ENCODE data around the gene PPP3R2.
"Not testable (repeated sequence)": the region's sequence is repeated elsewhere in the genome, so short reads cannot be mapped to it uniquely, and the experiment has no call there.

Gene PPP3R2

GRCh38 chr9:101579711-101580545 lies 14.8 kb downstream of the PPP3R2 start:
- no peaks in the 10 kb centered on the region for H3K27me3 ChIP-seq (ENCODE audit: insufficient read depth, low read length)
- H3K4me1 ChIP-seq (ENCODE audit: insufficient read depth, low read length): peaks cover 25% of the 10 kb centered on the region
- H2AFZ ChIP-seq (ENCODE audit: low read depth, low read length): no peak overlapping the region
- H3K4me3 ChIP-seq (ENCODE audit: low read length): no peak overlapping the region
- no peaks in the 10 kb centered on the region for H3K9me3 ChIP-seq (ENCODE audit: low read length)
- H3K36me3 ChIP-seq (ENCODE audit: insufficient read depth, low read length): no peaks in the 10 kb centered on the region

- no peak overlapping the region for H3K4me3 ChIP-seq (ENCODE audit: low read length)
- no peaks in the 10 kb centered on the region for H3K27me3 ChIP-seq (ENCODE audit: insufficient read depth, low read length)
- H3K9me3 ChIP-seq (ENCODE audit: low read length): no peaks in the 10 kb centered on the region
- H3K36me3 ChIP-seq (ENCODE audit: insufficient read depth, low read length): no peaks in the 10 kb centered on the region
- no peak overlapping the region for H2AFZ ChIP-seq (ENCODE audit: low read depth, low read length)
- H3K4me1 ChIP-seq (ENCODE audit: insufficient read depth, low read length): peaks cover 25% of the 10 kb centered on the region
Measured at GRCh38 chr9:101578378-101578777, 16.4 kb downstream of the PPP3R2 start.

- Histone ChIP-seq H3K4me1 (ENCODE audit: insufficient read depth, low read length) (peaks cover 19% of the 10 kb centered on the region), H3K27me3 (ENCODE audit: insufficient read depth, low read length) (no peaks in the 10 kb centered on the region), H3K36me3 (ENCODE audit: insufficient read depth, low read length) (no peaks in the 10 kb centered on the region), H3K9me3 (ENCODE audit: low read length) (no peaks in the 10 kb centered on the region), H2AFZ (ENCODE audit: low read depth, low read length) (no peak overlapping the region), H3K4me3 (ENCODE audit: low read length) (no peak overlapping the region)
Measured at GRCh38 chr9:101574731-101575333, 19.9 kb downstream of the PPP3R2 start.

- H3K36me3 ChIP-seq (ENCODE audit: insufficient read depth, low read length): peaks cover 7% of the 10 kb centered on the region
- H3K9me3 ChIP-seq (ENCODE audit: low read length): no peaks in the 10 kb centered on the region
- H3K4me3 ChIP-seq (ENCODE audit: low read length): no peak overlapping the region
- no peaks in the 10 kb centered on the region for H3K27me3 ChIP-seq (ENCODE audit: insufficient read depth, low read length)
- H3K4me1 ChIP-seq (ENCODE audit: insufficient read depth, low read length): peaks cover 10% of the 10 kb centered on the region
- no peak overlapping the region for H2AFZ ChIP-seq (ENCODE audit: low read depth, low read length)
Measured at GRCh38 chr9:101572316-101572715, 22.5 kb downstream of the PPP3R2 start.

GRCh38 chr9:101571114-101571513 lies 23.7 kb downstream of the PPP3R2 start:
- no peaks in the 10 kb centered on the region for H3K27me3 ChIP-seq (ENCODE audit: insufficient read depth, low read length)
- peaks cover 10% of the 10 kb centered on the region for H3K4me1 ChIP-seq (ENCODE audit: insufficient read depth, low read length)
- H3K9me3 ChIP-seq (ENCODE audit: low read length): no peaks in the 10 kb centered on the region
- no peak overlapping the region for H3K4me3 ChIP-seq (ENCODE audit: low read length)
- no peak overlapping the region for H2AFZ ChIP-seq (ENCODE audit: low read depth, low read length)
- peaks cover 16% of the 10 kb centered on the region for H3K36me3 ChIP-seq (ENCODE audit: insufficient read depth, low read length)

GRCh38 chr9:101569741-101570501 lies 24.8 kb downstream of the PPP3R2 start:
- Histone ChIP-seq H2AFZ (ENCODE audit: low read depth, low read length) (no peak overlapping the region), H3K9me3 (ENCODE audit: low read length) (no peaks in the 10 kb centered on the region), H3K4me1 (ENCODE audit: insufficient read depth, low read length) (peaks cover 10% of the 10 kb centered on the region), H3K4me3 (ENCODE audit: low read length) (no peak overlapping the region), H3K27me3 (ENCODE audit: insufficient read depth, low read length) (no peaks in the 10 kb centered on the region), H3K36me3 (ENCODE audit: insufficient read depth, low read length) (peaks cover 28% of the 10 kb centered on the region)

GRCh38 chr9:101567725-101568350 lies 26.9 kb downstream of the PPP3R2 start:
- Histone ChIP-seq H3K4me1 (ENCODE audit: insufficient read depth, low read length) (peaks cover 10% of the 10 kb centered on the region), H3K36me3 (ENCODE audit: insufficient read depth, low read length) (peaks cover 42% of the 10 kb centered on the region), H3K9me3 (ENCODE audit: low read length) (no peaks in the 10 kb centered on the region), H3K4me3 (ENCODE audit: low read length) (no peak overlapping the region), H2AFZ (ENCODE audit: low read depth, low read length) (no peak overlapping the region), H3K27me3 (ENCODE audit: insufficient read depth, low read length) (no peaks in the 10 kb centered on the region)

GRCh38 chr9:101566904-101567724 lies 27.7 kb downstream of the PPP3R2 start:
- Histone ChIP-seq H2AFZ (ENCODE audit: low read depth, low read length) (no peak overlapping the region), H3K27me3 (ENCODE audit: insufficient read depth, low read length) (no peaks in the 10 kb centered on the region), H3K4me1 (ENCODE audit: insufficient read depth, low read length) (peaks cover 3% of the 10 kb centered on the region), H3K9me3 (ENCODE audit: low read length) (peaks cover 1% of the 10 kb centered on the region), H3K36me3 (ENCODE audit: insufficient read depth, low read length) (peaks cover 48% of the 10 kb centered on the region), H3K4me3 (ENCODE audit: low read length) (no peak overlapping the region)

GRCh38 chr9:101564252-101564651 lies 30.5 kb downstream of the PPP3R2 start:
- Histone ChIP-seq H3K4me3 (ENCODE audit: low read length) (no peak overlapping the region), H3K27me3 (ENCODE audit: insufficient read depth, low read length) (no peaks in the 10 kb centered on the region), H2AFZ (ENCODE audit: low read depth, low read length) (no peak overlapping the region), H3K36me3 (ENCODE audit: insufficient read depth, low read length) (peaks cover 68% of the 10 kb centered on the region), H3K4me1 (ENCODE audit: insufficient read depth, low read length) (no peaks in the 10 kb centered on the region), H3K9me3 (ENCODE audit: low read length) (peaks cover 3% of the 10 kb centered on the region)

- Histone ChIP-seq H3K9me3 (ENCODE audit: low read length) (peaks cover 9% of the 10 kb centered on the region), H3K4me3 (ENCODE audit: low read length) (no peak overlapping the region), H3K27me3 (ENCODE audit: insufficient read depth, low read length) (no peaks in the 10 kb centered on the region), H3K36me3 (ENCODE audit: insufficient read depth, low read length) (peaks cover 74% of the 10 kb centered on the region), H3K4me1 (ENCODE audit: insufficient read depth, low read length) (no peaks in the 10 kb centered on the region), H2AFZ (ENCODE audit: low read depth, low read length) (no peak overlapping the region)
Measured at GRCh38 chr9:101562966-101563365, 31.8 kb downstream of the PPP3R2 start.

- H2AFZ ChIP-seq (ENCODE audit: low read depth, low read length): no peak overlapping the region
- H3K27me3 ChIP-seq (ENCODE audit: insufficient read depth, low read length): no peaks in the 10 kb centered on the region
- no peak overlapping the region for H3K4me3 ChIP-seq (ENCODE audit: low read length)
- peaks cover 10% of the 10 kb centered on the region for H3K9me3 ChIP-seq (ENCODE audit: low read length)
- H3K4me1 ChIP-seq (ENCODE audit: insufficient read depth, low read length): no peaks in the 10 kb centered on the region
- H3K36me3 ChIP-seq (ENCODE audit: insufficient read depth, low read length): peaks cover 79% of the 10 kb centered on the region
Measured at GRCh38 chr9:101561740-101562139, 33.0 kb downstream of the PPP3R2 start.

GRCh38 chr9:101549472-101550098 lies 45.2 kb downstream of the PPP3R2 start:
- H3K4me3 ChIP-seq (ENCODE audit: low read length); H3K9me3 ChIP-seq (ENCODE audit: low read length); H2AFZ ChIP-seq (ENCODE audit: low read depth, low read length); H3K4me1 ChIP-seq (ENCODE audit: insufficient read depth, low read length); H3K27me3 ChIP-seq (ENCODE audit: insufficient read depth, low read length): not testable (repeated sequence)
- H3K36me3 ChIP-seq (ENCODE audit: insufficient read depth, low read length): peaks cover 86% of the 10 kb centered on the region

Data from neuron (in vitro differentiated cells).